GM12878 (cell line): ENCODE measurements around the gene FAM161A. TPM values are rescaled to one million over a fixed set of nuclear protein-coding genes. Genes with fewer than 3 reads are reported as not detected.

Experiments
- EP300 ChIP-seq, 2 experiments: fragments of 150-350 bp in 1 of 2; IDR thresholded peaks; 2 replicates each; pipeline ENCODE4 v1.6.1; 2011 to 2012; ENCODE audit warnings: low read depth in 2 of 2, low read length in 2 of 2, borderline replicate concordance in 1 of 2, improper control_type of control experiment in 1 of 2, inconsistent platforms in 1 of 2; ENCODE audit not compliant: control insufficient read depth in 1 of 2
- EZH2 ChIP-seq: IDR thresholded peaks from 2 replicates; pipeline ENCODE4 v1.6.1; 2012; ENCODE audit warnings: low read depth, mild to moderate bottlenecking, control low read depth, inconsistent platforms, low read length, borderline replicate concordance; ENCODE audit not compliant: control insufficient read depth
- HDGF ChIP-seq: fragments of 450-650 bp; IDR thresholded peaks from 2 replicates; pipeline ENCODE4 v1.6.1; 2016; ENCODE audit warnings: antibody characterized with exemption
- MYC ChIP-seq: IDR thresholded peaks from 2 replicates; pipeline ENCODE4 v1.6.1; 2011; ENCODE audit warnings: mild to moderate bottlenecking, low read length, moderate library complexity, inconsistent platforms; ENCODE audit not compliant: insufficient read depth, insufficient replicate concordance, insufficient read length, severe bottlenecking
- SP1 ChIP-seq: IDR thresholded peaks from one replicate; pipeline ENCODE4 v1.6.1; 2011; ENCODE audit warnings: low read depth, low read length
- polyA plus RNA-seq, 11 experiments: library from polyadenylated mRNA; depleted of rRNA in 4 of 11; unstranded in 6 of 11; stranded (reverse) in 5 of 11; fragments of >200 nt; fragmentation: Nextera tagmentation in 4 of 11; fragmentation: Illumina TruSeq in 1 of 11; extraction: Ambion mirVana in 4 of 11; extraction: Trizol in 1 of 11; gene quantifications; 1 replicate in 1 of 11; 2 replicates in 10 of 11; pipeline versions ENCODE4 v1.2.1 to v1.2.3, GENCODE V29; 2011 to 2016; ENCODE audit warnings: inconsistent platforms in 2 of 11, missing spikeins in 2 of 11, low read depth in 1 of 11
- total RNA-seq, 4 experiments: library from RNA; depleted of rRNA in 3 of 4; stranded (reverse); fragments of >200 nt in 3 of 4; fragmentation: Illumina TruSeq in 1 of 4; extraction: Trizol in 1 of 4; gene quantifications; 2 replicates each; pipeline versions ENCODE4 v1.2.1 to v1.2.3, GENCODE V29; 2013 to 2021
- TF ChIP-seq, protein P1 (sequence below): IDR thresholded peaks from 2 replicates; pipeline ENCODE4 v1.6.1; 2012; ENCODE audit warnings: low read length, inconsistent platforms
- TF ChIP-seq, protein P2 (sequence below): fragments of 450-650 bp; IDR thresholded peaks from 2 replicates; pipeline ENCODE4 v1.6.1; 2016; ENCODE audit warnings: mild to moderate bottlenecking, moderate library complexity, borderline replicate concordance
- TF ChIP-seq, protein P3 (sequence below): fragments of 150-350 bp; IDR thresholded peaks from 2 replicates; pipeline ENCODE4 v1.6.1; 2014; ENCODE audit warnings: mild to moderate bottlenecking, low read depth, low read length
- TF ChIP-seq, protein P4 (sequence below): fragments of 450-650 bp; IDR thresholded peaks from 2 replicates; pipeline ENCODE4 v1.6.1; 2016; ENCODE audit warnings: mild to moderate bottlenecking
- TF ChIP-seq, protein P5 (sequence below): fragments of 450-650 bp; IDR thresholded peaks from 2 replicates; pipeline ENCODE4 v1.6.1; 2018; ENCODE audit warnings: borderline replicate concordance, mild to moderate bottlenecking; ENCODE audit not compliant: partially characterized antibody
- TF ChIP-seq, protein P6 (sequence below): fragments of 450-650 bp; formaldehyde crosslinking; IDR thresholded peaks from 2 replicates; pipeline ENCODE4 v1.4.0; 2022; ENCODE audit warnings: mild to moderate bottlenecking, moderate library complexity

Gene FAM161A
- total and polyA plus RNA-seq, 10 of the 15 experiments (the other 5 are each of a cell fraction or from before 2014, with no cell fraction given), result 2.2 to 12.2 (median 8.9) TPM

DNA sequence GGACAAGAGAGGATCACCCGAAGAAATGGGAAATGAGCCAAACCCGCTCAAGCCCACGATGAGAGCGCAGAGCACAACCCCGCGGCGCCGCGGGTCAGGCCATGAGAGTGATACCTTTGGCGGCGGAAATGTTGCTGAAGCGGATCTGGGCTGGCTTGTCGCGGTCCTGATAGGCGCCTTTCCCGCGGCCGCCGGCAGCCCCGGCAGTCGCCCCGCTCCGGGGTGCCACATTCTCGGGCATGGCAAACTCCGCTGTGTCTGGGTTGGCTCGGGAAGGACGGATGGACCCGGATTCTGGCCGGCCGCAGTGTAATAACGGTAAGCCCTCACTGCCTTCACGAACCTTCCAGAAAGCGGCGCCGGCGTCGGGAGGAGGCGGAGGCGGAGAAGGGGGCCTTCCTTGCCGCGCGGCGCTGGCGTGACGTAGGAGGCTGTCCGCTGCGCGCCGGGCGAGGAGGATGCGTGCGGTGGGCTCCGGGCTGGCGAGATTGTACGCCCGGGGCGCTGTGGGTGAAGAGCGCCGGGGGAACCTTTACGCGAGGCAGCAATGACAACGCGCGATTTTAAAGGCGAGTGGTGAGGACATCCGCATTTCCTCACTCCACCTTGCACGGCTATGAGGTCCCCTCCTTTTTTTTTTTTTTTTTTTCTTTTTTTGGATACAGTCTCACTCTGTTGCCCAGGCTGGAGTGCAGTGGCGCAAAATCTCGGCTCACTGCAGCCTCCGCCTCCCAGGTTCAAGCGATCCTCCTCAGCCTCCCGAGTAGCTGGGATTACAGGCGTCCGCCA, 34.6 kb upstream of the FAM161A start, which contains the start of gene CCT4 (continued):
- TF ChIP-seq, protein P1, sequence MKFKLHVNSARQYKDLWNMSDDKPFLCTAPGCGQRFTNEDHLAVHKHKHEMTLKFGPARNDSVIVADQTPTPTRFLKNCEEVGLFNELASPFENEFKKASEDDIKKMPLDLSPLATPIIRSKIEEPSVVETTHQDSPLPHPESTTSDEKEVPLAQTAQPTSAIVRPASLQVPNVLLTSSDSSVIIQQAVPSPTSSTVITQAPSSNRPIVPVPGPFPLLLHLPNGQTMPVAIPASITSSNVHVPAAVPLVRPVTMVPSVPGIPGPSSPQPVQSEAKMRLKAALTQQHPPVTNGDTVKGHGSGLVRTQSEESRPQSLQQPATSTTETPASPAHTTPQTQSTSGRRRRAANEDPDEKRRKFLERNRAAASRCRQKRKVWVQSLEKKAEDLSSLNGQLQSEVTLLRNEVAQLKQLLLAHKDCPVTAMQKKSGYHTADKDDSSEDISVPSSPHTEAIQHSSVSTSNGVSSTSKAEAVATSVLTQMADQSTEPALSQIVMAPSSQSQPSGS, result no peak
- TF ChIP-seq, protein P2, sequence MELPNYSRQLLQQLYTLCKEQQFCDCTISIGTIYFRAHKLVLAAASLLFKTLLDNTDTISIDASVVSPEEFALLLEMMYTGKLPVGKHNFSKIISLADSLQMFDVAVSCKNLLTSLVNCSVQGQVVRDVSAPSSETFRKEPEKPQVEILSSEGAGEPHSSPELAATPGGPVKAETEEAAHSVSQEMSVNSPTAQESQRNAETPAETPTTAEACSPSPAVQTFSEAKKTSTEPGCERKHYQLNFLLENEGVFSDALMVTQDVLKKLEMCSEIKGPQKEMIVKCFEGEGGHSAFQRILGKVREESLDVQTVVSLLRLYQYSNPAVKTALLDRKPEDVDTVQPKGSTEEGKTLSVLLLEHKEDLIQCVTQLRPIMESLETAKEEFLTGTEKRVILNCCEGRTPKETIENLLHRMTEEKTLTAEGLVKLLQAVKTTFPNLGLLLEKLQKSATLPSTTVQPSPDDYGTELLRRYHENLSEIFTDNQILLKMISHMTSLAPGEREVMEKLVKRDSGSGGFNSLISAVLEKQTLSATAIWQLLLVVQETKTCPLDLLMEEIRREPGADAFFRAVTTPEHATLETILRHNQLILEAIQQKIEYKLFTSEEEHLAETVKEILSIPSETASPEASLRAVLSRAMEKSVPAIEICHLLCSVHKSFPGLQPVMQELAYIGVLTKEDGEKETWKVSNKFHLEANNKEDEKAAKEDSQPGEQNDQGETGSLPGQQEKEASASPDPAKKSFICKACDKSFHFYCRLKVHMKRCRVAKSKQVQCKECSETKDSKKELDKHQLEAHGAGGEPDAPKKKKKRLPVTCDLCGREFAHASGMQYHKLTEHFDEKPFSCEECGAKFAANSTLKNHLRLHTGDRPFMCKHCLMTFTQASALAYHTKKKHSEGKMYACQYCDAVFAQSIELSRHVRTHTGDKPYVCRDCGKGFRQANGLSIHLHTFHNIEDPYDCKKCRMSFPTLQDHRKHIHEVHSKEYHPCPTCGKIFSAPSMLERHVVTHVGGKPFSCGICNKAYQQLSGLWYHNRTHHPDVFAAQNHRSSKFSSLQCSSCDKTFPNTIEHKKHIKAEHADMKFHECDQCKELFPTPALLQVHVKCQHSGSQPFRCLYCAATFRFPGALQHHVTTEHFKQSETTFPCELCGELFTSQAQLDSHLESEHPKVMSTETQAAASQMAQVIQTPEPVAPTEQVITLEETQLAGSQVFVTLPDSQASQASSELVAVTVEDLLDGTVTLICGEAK, result 0 out of 2 replicates have a peak, but pooled peaks have one; percentile 12
- TF ChIP-seq, protein P3, sequence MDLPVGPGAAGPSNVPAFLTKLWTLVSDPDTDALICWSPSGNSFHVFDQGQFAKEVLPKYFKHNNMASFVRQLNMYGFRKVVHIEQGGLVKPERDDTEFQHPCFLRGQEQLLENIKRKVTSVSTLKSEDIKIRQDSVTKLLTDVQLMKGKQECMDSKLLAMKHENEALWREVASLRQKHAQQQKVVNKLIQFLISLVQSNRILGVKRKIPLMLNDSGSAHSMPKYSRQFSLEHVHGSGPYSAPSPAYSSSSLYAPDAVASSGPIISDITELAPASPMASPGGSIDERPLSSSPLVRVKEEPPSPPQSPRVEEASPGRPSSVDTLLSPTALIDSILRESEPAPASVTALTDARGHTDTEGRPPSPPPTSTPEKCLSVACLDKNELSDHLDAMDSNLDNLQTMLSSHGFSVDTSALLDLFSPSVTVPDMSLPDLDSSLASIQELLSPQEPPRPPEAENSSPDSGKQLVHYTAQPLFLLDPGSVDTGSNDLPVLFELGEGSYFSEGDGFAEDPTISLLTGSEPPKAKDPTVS, result peak; percentile 98
- TF ChIP-seq EP300 (IDR thresholded peaks at IDR 0.05; ENCODE audit: borderline replicate concordance in 1 of 2, control insufficient read depth in 1 of 2, low read depth in 2 of 2, low read length in 2 of 2), result peak; percentile 23 to 44; a peak in 1 of 4 replicates
- TF ChIP-seq, protein P4, sequence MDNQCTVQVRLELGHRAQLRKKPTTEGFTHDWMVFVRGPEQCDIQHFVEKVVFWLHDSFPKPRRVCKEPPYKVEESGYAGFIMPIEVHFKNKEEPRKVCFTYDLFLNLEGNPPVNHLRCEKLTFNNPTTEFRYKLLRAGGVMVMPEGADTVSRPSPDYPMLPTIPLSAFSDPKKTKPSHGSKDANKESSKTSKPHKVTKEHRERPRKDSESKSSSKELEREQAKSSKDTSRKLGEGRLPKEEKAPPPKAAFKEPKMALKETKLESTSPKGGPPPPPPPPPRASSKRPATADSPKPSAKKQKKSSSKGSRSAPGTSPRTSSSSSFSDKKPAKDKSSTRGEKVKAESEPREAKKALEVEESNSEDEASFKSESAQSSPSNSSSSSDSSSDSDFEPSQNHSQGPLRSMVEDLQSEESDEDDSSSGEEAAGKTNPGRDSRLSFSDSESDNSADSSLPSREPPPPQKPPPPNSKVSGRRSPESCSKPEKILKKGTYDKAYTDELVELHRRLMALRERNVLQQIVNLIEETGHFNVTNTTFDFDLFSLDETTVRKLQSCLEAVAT, result peak; percentile 62
- peak; percentile 69 for TF ChIP-seq SP1
- TF ChIP-seq, protein P5, sequence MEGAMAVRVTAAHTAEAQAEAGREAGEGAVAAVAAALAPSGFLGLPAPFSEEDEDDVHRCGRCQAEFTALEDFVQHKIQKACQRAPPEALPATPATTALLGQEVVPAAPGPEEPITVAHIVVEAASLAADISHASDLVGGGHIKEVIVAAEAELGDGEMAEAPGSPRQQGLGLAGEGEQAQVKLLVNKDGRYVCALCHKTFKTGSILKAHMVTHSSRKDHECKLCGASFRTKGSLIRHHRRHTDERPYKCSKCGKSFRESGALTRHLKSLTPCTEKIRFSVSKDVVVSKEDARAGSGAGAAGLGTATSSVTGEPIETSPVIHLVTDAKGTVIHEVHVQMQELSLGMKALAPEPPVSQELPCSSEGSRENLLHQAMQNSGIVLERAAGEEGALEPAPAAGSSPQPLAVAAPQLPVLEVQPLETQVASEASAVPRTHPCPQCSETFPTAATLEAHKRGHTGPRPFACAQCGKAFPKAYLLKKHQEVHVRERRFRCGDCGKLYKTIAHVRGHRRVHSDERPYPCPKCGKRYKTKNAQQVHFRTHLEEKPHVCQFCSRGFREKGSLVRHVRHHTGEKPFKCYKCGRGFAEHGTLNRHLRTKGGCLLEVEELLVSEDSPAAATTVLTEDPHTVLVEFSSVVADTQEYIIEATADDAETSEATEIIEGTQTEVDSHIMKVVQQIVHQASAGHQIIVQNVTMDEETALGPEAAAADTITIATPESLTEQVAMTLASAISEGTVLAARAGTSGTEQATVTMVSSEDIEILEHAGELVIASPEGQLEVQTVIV, result peak; percentile 74
- TF ChIP-seq HDGF, result no peak
- TF ChIP-seq EZH2, result no peak
- TF ChIP-seq, protein P6, sequence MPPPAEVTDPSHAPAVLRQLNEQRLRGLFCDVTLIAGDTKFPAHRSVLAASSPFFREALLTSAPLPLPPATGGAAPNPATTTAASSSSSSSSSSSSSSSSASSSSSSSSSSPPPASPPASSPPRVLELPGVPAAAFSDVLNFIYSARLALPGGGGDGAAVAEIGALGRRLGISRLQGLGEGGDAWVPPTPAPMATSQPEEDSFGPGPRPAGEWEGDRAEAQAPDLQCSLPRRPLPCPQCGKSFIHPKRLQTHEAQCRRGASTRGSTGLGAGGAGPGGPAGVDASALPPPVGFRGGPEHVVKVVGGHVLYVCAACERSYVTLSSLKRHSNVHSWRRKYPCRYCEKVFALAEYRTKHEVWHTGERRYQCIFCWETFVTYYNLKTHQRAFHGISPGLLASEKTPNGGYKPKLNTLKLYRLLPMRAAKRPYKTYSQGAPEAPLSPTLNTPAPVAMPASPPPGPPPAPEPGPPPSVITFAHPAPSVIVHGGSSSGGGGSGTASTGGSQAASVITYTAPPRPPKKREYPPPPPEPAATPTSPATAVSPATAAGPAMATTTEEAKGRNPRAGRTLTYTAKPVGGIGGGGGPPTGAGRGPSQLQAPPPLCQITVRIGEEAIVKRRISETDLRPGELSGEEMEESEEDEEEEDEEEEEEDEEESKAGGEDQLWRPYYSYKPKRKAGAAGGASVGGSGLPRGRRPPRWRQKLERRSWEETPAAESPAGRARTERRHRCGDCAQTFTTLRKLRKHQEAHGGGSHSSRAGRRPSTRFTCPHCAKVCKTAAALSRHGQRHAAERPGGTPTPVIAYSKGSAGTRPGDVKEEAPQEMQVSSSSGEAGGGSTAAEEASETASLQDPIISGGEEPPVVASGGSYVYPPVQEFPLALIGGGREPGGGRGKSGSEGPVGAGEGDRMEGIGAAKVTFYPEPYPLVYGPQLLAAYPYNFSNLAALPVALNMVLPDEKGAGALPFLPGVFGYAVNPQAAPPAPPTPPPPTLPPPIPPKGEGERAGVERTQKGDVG (CRISPR knock-in tag), result no peak
- peak; percentile 94 for TF ChIP-seq MYC
